Calu3 (cell line): ENCODE results near the gene TOR1AIP1. TPM values are rescaled to one million over a fixed set of nuclear protein-coding genes. Genes with fewer than 3 reads are reported as not detected.

Source experiments
- BruUV-seq: library from RNA; stranded (reverse); fragments of 400-500 nt; replicated peaks from 2 replicates; lab custom pipeline; 2021; lab: Mats Ljungman, UMichigan
- CTCF ChIA-PET: fragments of 300-600 bp; sonication (Branson Sonifier 250); formaldehyde crosslinking; loops from one replicate; lab custom pipeline; 2022; ENCODE audit warnings: antibody characterized with exemption; lab: Charles Lee
- DNase-seq: peaks from one replicate; pipeline ENCODE4 v3.0.0; 2022
- H3K27ac Mint-ChIP-seq: one replicate; pipeline ENCODE4 v1.8.0; 2022; ENCODE audit warnings: mixed read lengths; ENCODE audit not compliant: unreplicated experiment
- H3K27me3 Mint-ChIP-seq: one replicate; pipeline ENCODE4 v1.8.0; 2022; ENCODE audit warnings: mixed read lengths; ENCODE audit not compliant: unreplicated experiment
- H3K36me3 Mint-ChIP-seq: one replicate; pipeline ENCODE4 v1.8.0; 2022; ENCODE audit warnings: mild to moderate bottlenecking, moderate library complexity, mixed read lengths; ENCODE audit not compliant: insufficient read depth, unreplicated experiment
- H3K4me1 Mint-ChIP-seq: one replicate; pipeline ENCODE4 v1.8.0; 2022; ENCODE audit warnings: mild to moderate bottlenecking, low read depth, mixed read lengths; ENCODE audit not compliant: unreplicated experiment
- H3K4me3 Mint-ChIP-seq: one replicate; pipeline ENCODE4 v1.8.0; 2022; ENCODE audit warnings: mild to moderate bottlenecking, low read depth, moderate library complexity, mixed read lengths; ENCODE audit not compliant: unreplicated experiment
- H3K9me3 Mint-ChIP-seq: one replicate; pipeline ENCODE4 v1.8.0; 2022; ENCODE audit warnings: low read depth, mixed read lengths; ENCODE audit not compliant: unreplicated experiment
- intact Hi-C: fragments of 100-400 bp; cut with micrococcal nuclease; formaldehyde crosslinking; loops from one replicate; pipeline ENCODE4 v1.10.0; 2022; ENCODE audit not compliant: unreplicated experiment
- total RNA-seq: library from RNA; stranded (reverse); gene quantifications from 2 replicates; pipeline ENCODE4 v1.2.3, GENCODE V29; 2022
- TF ChIP-seq, protein P1 (sequence below): fragments of 200-600 bp; IDR thresholded peaks from one replicate; pipeline ENCODE4 v1.8.0; 2022; ENCODE audit warnings: antibody characterized with exemption; ENCODE audit not compliant: unreplicated experiment

Gene TOR1AIP1
- total RNA-seq, 1 experiment from 2014 or later = 46.7 TPM

DNA sequence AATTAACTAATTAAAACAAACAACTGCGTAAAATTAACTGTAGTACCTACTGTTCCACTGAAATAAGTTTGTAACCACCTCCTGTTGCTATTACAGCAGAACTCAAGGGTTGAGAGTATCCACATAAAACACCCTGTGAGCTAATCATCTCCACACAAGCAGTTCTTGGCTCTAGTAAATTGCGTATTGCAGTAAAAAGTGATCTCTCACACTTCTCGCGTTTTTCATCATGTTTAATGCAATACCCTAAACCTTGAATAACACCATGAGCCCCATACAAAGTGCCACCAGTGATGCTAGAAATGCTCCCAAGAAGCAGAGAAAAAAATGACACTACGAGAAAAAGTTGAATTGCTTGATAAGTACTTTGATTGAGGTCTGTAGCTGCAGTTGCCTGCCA is 43.2 kb downstream of the TOR1AIP1 start:
- CTCF ChIA-PET = interaction anchor here (0.6 kb wide), 1 partner anchor 33 kb away, joined by 3 read pairs; no protein-coding TSS in a partner anchor
- H3K9me3 Mint-ChIP-seq = no peaks in the 10 kb centered on the region
- DNase-seq = no peak
- H3K27ac Mint-ChIP-seq = no peak overlapping the region
- H3K4me3 Mint-ChIP-seq = no peak overlapping the region
- H3K36me3 Mint-ChIP-seq = peaks cover 6% of the 10 kb centered on the region
- intact Hi-C loops = no loop called here
- H3K4me1 Mint-ChIP-seq = peaks cover 29% of the 10 kb centered on the region
- H3K27me3 Mint-ChIP-seq = no peaks in the 10 kb centered on the region
- TF ChIP-seq, protein P1, sequence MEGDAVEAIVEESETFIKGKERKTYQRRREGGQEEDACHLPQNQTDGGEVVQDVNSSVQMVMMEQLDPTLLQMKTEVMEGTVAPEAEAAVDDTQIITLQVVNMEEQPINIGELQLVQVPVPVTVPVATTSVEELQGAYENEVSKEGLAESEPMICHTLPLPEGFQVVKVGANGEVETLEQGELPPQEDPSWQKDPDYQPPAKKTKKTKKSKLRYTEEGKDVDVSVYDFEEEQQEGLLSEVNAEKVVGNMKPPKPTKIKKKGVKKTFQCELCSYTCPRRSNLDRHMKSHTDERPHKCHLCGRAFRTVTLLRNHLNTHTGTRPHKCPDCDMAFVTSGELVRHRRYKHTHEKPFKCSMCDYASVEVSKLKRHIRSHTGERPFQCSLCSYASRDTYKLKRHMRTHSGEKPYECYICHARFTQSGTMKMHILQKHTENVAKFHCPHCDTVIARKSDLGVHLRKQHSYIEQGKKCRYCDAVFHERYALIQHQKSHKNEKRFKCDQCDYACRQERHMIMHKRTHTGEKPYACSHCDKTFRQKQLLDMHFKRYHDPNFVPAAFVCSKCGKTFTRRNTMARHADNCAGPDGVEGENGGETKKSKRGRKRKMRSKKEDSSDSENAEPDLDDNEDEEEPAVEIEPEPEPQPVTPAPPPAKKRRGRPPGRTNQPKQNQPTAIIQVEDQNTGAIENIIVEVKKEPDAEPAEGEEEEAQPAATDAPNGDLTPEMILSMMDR = no peak
- BruUV-seq = no TSS peak

DNA sequence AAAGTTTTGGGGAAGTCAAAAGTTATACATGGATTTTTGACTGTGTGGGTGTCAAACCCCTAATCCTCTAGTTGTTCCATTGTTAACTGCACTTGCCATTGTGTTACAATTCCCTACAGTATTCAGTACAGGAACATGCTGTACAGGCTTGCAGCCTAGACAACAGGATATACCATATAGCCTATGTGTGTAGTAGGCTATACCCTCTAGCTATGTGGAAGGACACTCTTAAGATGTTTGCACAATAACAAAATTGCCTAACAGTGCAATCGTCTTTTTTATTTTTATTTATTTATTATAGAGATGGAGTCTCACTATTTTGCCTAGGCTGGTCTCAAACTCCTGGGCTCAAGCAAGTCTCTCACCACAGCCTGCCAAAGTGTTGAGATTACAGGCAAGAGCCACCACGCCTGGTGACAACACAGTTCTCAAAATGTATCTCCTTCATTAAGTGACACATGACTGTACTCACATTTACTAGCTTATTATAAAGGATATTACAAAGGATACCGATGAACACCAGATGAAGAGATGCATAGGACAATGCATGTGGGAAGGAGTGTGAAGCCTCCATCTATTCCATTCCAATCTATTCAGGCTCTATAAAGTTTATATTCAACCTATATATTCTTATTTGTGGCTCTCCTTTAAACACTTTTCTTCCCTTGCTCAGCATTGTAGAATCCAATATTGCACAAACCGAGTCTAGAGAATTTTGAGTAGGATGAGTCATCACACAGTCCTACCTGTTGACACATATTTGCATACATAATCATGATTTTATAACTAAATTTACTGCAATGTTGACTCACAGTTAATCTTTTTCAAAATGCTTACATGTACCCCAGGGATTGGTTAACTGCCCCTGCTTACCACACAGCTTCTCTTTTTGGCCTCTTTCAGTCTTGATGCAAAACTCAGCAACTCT is 44.1 kb downstream of the TOR1AIP1 start:
- BruUV-seq = no TSS peak
- peaks cover 36% of the 10 kb centered on the region for H3K4me1 Mint-ChIP-seq
- CTCF ChIA-PET = interaction anchor here (0.7 kb wide), 1 partner anchor 13 kb away, joined by 3 read pairs; no protein-coding TSS in a partner anchor
- intact Hi-C loops = no loop called here
- H3K36me3 Mint-ChIP-seq = peaks cover 6% of the 10 kb centered on the region
- TF ChIP-seq, protein P1 = no peak
- no peaks in the 10 kb centered on the region for H3K9me3 Mint-ChIP-seq
- no peak overlapping the region for H3K4me3 Mint-ChIP-seq
- no peaks in the 10 kb centered on the region for H3K27me3 Mint-ChIP-seq
- no peak overlapping the region for H3K27ac Mint-ChIP-seq
- DNase-seq = no peak

DNA sequence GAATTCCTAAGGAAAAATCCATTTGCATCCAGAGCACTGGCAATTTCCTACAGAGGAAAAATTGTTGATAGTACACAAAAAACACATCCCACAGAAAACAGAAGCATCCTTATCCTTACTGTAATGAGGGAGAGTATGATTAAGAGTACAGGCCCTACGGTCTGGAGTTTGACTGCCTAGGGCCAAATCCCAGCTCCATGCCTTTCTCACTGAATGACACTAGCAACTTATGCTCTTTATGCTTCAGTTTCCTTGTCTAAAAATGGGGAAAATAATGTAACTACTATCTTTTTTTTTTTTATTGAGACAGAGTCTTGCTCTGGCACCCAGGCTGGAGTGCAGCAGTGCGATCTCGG is 44.7 kb downstream of the TOR1AIP1 start:
- Mint-ChIP-seq H3K4me1 (peaks cover 30% of the 10 kb centered on the region), H3K4me3 (no peak overlapping the region), H3K36me3 (peaks cover 3% of the 10 kb centered on the region), H3K9me3 (no peaks in the 10 kb centered on the region), H3K27me3 (no peaks in the 10 kb centered on the region), H3K27ac (no peak overlapping the region)
- TF ChIP-seq, protein P1 = no peak
- BruUV-seq = no TSS peak
- intact Hi-C loops = no loop called here
- CTCF ChIA-PET = interaction anchor here (0.7 kb wide), 1 partner anchor 12 kb away, joined by 3 read pairs; no protein-coding TSS in a partner anchor
- DNase-seq = no peak

DNA sequence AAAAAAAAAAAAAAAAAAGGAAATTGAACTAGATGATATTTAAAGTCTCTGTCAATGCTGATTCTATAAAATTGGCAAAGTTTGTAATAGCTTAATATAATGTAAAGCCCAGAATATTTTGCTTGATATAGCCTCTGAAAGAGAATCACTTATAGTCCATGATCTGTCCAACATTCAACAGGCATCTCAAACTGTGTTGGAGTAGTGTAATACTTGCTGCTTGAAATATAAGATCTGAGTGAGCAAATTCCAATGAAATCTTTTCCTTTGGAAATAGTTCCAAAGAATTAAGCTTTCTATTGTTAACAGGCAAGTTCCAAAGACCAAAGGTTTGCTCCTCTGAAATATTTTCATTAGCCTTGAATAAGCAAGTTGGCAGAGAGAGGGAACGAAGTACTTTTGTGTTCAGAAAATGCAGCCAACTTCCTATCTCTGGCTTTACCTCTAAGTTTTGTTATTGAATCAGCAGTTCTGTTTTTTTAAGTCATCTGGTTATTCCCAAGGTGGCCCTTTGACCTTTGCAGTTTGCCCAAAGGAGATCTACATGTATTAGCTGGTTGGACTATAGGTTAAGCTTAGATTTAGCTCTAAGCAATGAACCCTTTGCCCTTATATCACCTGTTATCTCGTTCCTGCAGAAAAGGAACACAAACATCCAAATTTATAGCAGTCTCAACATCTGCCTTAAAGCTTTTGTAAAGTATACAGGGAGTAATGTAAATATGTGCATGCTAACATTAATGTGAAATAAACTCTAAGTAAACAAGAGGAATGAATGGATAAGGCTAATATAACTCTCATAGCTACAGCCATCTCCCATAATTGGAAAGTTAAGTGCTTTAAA is 48.1 kb downstream of the TOR1AIP1 start:
- TF ChIP-seq, protein P1 = no peak
- no peak overlapping the region for H3K4me3 Mint-ChIP-seq
- intact Hi-C loops = loop anchor here (2.0 kb wide), 1 partner anchor 25 kb away; the partner anchor contains the start of gene CEP350
- H3K36me3 Mint-ChIP-seq = no peaks in the 10 kb centered on the region
- no peaks in the 10 kb centered on the region for H3K9me3 Mint-ChIP-seq
- peaks cover 18% of the 10 kb centered on the region for H3K4me1 Mint-ChIP-seq
- no peak overlapping the region for H3K27ac Mint-ChIP-seq
- BruUV-seq = no TSS peak
- DNase-seq = no peak
- CTCF ChIA-PET = interaction anchor here (0.7 to 1.0 kb wide), 2 partner anchors 62 to 156 kb away, joined by 3 to 4 read pairs; no protein-coding TSS in a partner anchor
- no peaks in the 10 kb centered on the region for H3K27me3 Mint-ChIP-seq
